Esophagus mucosa (tissue), 1 donor: ENCODE data around the gene ABCA7. TPM values are rescaled to one million over a fixed set of nuclear protein-coding genes. Genes with fewer than 3 reads are reported as not detected.

ENCODE experiments used
- ATAC-seq: fragments of 200-7000 bp; cut with Tn5 transposase; one replicate; pipeline ENCODE4 v1.9.1; 2020
- total RNA-seq: library from RNA; stranded (reverse); gene quantifications from one replicate; pipeline ENCODE4 v1.2.4, GENCODE V29; 2023
- donor health status: DM: yes; HTN: yes; CAD: no.

ABCA7 gene
- total RNA-seq, 1 donor from 2014 or later, result 24.8 TPM

DNA sequence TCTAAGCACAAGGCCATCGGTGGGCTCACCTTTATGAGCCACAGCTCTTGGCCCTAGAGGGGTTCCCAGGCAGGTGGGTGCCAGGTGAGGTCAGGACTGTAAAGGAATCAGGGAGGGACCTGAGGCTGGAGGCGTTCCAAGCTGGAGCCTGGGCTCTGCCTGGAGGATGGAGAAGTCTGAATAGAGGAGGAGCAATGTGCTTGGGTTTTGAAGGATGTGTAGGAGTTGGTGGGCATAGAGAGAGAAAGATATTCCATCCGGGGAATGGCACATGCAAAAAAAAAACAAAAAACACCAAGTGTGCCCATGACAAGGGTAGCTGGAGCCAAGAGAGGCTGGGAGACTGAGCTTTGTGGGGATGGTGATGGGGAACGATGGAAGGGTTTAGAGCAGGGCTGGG, 37.3 kb upstream of the ABCA7 start:
- ATAC-seq, result no peak

- ATAC-seq, result no peak
Observed at GRCh38 chr19:1003283-1003682, 36.6 kb upstream of the ABCA7 start.

DNA sequence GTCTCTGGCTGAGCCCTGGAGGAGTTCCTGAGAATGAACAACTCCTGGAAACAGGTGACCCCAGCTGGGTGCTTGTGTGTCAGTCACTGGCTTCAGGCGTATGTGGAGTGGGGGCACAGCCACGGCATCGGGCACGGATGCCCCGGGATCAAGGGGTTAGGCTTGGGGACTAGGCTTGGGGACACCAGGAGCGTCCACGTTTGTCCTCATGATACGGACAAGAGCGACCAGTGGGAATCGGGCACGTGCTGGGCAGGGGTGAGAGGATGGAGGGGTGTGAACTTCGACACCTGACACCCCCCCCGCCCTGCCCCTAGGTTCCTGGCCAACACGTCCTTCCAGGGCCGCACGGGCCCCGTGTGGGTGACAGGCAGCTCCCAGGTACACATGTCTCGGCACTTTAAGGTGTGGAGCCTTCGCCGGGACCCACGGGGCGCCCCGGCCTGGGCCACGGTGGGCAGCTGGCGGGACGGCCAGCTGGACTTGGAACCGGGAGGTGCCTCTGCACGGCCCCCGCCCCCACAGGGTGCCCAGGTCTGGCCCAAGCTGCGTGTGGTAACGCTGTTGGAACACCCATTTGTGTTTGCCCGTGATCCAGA, 35.6 kb upstream of the ABCA7 start:
- ATAC-seq, result no peak

DNA sequence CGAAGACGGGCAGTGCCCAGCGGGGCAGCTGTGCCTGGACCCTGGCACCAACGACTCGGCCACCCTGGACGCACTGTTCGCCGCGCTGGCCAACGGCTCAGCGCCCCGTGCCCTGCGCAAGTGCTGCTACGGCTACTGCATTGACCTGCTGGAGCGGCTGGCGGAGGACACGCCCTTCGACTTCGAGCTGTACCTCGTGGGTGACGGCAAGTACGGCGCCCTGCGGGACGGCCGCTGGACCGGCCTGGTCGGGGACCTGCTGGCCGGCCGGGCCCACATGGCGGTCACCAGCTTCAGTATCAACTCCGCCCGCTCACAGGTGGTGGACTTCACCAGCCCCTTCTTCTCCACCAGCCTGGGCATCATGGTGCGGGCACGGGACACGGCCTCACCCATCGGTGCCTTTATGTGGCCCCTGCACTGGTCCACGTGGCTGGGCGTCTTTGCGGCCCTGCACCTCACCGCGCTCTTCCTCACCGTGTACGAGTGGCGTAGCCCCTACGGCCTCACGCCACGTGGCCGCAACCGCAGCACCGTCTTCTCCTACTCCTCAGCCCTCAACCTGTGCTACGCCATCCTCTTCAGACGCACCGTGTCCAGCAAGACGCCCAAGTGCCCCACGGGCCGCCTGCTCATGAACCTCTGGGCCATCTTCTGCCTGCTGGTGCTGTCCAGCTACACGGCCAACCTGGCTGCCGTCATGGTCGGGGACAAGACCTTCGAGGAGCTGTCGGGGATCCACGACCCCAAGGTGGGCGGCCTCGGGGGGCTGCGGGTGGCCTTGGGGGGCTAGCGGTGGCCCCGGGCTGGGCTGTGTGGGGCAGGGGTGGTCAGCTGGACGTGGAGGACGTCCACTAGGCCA, 34.9 kb upstream of the ABCA7 start:
- ATAC-seq, result no peak

GRCh38 chr19:1006711-1007398, 33.1 kb upstream of the ABCA7 start:
- ATAC-seq, result no peak

DNA sequence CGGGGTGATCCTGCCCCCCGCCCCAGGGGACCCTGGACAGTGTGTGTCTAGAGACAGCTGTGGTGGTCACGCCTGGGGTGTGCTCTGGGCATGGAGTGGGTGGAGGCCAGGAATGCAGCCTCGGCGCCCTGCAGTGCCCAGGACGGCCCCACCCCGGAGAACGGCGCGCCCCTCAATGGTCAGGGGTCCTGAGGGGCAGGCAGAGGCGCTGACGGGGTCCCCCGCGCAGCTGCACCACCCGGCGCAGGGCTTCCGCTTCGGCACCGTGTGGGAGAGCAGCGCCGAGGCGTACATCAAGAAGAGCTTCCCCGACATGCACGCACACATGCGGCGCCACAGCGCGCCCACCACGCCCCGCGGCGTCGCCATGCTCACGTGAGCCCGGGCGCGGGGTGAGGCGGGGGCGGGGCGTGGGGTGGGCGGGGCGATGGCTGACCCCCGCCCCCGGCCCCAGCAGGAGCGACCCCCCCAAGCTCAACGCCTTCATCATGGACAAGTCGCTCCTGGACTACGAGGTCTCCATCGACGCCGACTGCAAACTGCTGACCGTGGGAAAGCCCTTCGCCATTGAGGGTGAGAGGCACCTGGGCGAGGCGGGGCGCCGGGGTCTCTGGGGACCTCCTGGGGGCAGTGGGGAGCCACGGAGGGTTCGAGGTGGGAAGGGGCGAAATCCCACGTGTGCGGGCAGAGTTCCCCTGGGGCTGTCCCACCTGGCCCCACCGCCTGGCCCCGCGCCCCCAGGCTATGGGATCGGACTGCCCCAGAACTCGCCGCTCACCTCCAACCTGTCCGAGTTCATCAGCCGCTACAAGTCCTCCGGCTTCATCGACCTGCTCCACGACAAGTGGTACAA, 32.3 kb upstream of the ABCA7 start:
- ATAC-seq, result no peak

DNA sequence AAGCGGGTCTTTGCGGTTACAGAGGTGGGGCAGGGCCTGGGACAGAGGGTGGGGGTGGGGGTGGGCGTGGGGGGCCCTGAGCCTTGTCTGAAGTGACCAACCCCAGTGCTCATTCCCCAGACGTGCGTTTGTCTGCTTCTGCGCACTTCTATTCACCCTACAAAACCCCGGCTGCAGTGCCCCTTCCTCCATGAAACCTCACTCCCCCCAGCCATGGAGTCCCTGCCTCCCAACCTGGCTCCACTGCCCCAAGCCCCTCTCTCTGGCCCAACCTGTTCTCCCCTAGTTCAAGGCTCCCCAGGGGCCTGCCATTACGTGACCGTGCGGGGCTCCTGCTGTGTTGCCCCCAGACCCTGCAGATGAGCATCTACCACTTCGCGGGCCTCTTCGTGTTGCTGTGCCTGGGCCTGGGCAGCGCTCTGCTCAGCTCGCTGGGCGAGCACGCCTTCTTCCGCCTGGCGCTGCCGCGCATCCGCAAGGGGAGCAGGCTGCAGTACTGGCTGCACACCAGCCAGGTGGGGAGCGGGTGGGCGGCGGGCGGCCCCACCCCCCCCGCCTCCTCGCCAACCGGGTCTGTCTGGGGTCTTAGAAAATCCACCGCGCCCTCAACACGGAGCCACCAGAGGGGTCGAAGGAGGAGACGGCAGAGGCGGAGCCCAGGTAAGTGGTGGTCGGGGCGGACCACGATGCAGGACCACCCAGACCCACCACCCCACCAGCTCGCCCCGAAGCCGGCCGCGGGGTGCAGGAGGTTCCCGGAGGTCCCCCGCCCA, 31.5 kb upstream of the ABCA7 start:
- ATAC-seq, result no peak

DNA sequence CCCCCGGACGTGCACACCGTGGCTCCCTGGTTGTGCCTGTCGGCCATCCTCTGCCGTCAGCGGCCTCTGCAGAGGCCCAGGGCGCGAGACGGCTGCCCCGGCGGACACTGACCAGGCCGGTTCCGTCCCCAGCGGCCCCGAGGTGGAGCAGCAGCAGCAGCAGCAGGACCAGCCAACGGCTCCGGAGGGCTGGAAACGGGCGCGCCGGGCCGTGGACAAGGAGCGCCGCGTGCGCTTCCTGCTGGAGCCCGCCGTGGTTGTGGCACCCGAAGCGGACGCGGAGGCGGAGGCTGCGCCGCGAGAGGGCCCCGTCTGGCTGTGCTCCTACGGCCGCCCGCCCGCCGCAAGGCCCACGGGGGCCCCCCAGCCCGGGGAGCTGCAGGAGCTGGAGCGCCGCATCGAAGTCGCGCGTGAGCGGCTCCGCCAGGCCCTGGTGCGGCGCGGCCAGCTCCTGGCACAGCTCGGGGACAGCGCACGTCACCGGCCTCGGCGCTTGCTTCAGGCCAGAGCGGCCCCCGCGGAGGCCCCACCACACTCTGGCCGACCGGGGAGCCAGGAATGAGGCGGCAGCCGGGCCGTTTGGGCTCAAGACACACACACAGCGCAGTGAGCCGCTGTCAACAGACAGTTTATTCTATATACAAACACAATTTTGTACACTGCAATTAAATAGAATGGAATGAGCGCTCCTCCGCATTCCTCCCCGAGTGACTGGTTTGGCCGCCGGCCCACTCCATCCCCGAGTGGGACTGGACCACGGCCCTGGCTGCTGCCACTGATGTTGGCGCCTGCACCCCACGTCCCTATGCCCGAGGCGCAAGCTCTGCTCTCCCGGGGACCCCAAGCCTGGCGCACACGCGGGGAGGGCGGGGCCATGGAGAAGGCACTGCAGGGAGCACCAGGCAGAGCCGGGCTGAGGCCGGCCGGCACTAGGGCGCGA, 30.6 kb upstream of the ABCA7 start:
- ATAC-seq, result no peak

DNA sequence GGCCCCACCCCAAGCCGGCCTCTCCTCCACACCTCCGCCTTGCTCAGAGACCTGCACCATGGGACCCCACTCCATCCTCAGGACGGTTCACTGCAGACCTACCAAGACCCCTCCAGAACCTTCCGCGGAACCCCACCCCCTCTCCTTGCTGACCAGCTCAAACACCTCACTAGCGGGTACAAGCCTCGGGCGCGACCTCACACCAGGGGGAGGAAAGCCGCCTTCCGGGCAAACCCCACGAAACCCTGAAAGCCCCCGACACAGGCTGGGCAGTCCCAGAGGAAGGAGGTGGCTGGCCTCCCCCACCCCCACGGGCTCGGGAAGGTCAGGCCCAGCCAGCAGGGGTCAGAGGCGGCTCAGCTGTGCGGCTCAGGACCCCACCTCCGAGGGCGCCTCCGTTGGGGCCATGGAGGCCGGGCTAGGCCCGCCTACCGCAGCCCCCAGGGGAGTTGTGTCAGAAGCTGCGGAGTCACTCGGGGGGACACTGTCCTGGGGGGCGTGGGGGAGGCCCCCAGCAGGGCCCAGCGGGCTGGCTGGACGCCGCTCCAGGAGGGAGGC, 29.8 kb upstream of the ABCA7 start:
- ATAC-seq, result no peak

- no peak for ATAC-seq
Observed at GRCh38 chr19:1010586-1011510, 29.1 kb upstream of the ABCA7 start.

DNA sequence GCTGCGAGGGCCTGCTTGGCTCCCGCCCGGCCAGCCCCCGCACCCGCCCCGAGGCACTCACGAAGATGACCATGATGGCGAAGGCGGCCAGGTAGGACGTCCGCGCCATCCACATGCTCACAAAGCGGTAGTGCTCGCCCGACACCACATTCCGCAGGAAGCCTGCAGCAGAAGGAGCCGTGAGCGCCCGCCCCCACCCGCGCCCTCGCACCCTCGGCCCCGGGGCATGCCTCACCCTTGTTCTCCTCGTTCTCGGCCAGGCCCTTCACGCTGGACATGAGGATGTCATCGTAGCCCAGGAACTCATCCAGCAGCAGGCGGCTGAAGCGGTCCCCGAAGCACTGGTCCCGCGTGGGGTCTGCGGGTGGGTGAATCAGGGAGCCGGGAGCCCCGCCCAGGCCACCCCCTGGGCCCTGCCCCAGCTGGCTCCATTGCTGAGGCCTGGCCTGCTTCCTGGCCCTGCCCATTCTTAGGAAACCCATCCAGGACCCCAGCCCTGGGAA, 28.0 kb upstream of the ABCA7 start:
- ATAC-seq, result no peak

DNA sequence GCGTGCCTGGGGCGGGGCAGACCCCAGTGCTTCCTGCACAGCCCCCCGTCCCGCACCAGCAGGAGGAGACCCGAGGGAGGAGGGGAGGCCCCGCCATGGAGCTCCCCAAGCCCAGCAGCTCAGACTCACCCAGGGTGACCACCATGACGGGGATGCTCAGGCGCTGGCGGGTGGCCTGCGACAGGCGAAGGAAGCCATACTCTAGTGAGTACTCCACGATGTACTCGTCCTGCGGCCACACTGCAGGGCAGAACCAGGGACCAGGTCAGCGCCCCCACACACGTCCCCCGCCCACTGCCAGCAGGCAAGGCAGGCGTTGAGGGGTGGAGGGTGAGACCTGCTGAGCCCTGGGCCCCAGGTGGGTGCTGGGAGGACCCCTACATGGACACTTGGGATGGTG, 27.6 kb upstream of the ABCA7 start:
- no peak for ATAC-seq

DNA sequence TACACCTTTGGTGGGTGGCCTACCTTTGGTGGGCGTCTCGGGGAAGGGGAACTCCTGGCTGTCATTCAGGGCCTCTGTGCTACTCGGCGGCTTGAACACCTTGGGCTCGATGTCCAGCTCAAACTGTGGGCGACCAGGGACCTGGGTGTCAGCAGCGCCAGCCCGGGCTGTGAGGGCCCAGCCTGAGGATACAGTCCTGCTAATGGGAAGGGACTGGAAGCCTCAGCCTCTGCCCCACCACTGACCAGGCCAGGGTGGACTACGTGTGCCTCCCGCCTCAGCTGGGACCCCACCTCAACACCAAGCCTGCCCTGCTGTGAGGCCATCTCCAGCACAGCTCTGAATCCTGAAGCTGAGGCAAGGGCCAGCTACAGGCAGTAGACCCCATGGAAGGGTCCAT, 26.7 kb upstream of the ABCA7 start:
- ATAC-seq, result no peak

DNA sequence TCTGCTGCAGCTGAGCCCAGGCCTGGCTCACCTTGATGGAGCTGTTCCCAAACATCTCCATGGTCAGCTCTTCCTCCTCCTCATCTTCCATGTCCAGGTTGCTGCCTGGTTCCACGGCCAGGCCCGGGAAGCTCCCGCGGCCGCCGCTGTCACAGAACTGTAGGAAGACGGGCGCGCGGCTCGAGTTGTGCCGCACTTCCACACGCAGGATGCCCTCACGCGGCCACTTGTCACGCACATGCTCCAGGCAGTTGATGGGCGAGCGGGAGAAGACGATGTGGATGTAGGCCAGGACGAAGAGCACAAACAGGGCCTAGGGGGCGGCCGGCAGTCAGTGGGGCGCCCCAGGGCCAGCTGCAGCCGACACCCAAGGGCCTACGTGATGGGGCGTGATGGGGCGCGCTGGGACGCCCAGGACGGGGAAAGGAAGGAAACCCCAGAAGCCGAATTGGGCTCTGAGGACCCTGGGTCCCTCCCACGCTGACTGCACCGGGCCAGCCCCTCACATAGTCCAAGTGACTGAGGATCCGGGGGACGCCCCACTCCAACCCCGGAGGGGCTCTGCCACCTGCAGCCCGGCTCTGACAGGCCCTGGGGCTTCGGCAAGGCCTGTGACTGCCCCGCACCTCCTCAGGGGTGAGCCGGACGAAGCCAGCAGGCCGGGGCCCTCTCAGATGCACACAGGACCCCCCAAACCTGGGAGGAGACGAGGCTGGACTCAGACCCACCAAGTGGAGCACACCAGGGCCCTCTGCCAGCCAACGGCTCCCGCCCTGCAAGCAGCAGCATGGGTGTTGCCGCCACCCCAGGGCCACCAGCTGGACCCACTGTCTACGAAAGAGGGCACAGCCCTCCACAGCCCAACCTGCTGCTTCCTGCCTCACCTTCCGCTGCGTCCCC, 25.5 kb upstream of the ABCA7 start:
- ATAC-seq, result no peak

DNA sequence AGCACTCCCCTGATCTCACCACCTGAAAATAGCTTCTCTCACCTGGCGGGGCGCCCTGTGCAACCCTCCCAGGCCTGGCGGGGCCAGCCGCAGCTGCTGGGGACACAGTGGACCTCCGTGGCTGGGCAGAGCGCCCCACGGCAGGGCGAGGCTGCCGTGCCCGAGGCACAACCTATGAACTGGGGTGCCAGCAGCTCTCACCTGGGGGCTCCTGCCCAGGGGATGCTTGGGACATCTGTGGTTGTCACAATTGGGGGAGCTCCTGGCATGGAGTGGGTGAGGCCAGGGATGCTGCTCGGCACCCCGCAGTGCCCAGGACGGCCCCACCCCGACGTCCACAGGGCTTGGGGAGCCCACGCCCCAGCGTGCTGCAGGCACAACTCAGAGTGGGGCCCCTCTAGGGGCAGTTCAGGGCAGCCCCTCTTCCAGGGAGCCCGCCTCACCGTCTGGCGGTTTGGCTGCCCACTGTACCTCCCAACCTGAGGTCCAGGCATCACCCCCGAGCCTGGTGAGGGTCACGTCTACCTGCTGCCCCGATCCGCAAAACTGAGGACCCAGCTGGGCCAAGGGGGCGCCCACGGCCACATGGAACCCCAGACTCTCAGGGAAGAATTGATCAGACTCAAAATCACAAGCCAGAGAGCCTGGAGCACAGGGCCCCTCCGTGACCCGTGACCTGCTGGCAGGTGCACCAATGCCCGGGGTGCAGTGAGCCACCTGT, 24.7 kb upstream of the ABCA7 start:
- ATAC-seq, result no peak

DNA sequence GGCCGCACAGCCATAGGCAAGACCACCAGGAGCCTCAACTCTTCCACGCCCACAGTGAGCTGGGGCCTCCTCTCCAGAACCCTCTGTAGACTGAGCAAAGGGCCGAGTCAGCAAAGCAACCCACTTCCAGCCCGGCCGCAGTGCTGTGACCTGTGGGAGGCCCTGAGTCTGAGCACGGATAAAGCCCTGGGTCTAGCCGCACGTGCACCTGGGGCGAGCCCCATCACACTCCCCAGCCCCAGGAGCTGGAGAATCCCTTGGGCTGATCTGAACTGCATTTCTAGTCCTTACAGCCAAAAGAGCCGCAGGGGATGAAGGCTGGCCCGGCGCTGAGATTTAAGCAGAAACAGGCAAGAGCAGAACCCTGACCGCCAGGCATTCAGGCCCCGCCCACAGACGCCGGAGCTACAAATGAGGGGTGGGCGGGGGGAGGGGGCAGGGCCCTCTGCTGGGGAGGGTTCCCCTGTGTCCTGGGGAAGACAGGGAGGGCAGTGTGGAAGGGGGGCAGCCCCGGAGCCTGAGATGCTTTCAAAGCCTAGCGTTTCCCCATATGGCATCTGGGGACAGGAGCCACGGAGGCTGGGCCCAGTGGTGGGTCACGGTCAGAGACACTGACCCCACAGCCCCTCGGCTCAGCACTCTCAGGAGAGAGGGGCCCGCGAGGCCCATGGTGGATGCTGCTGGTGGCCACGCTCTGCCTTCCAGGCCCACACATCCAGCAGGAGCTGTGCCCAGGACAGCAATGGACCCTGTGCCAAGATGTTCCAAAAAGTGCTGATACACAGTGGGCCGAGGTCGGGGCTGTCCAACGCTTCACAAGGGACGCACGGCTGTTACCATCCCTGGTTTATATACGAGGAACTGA, 23.9 kb upstream of the ABCA7 start:
- no peak for ATAC-seq
